HG03196 (cell line): ENCODE measurements around the gene UGT1A4.
"Not testable (repeated sequence)": the region's sequence is repeated elsewhere in the genome, so short reads cannot be mapped to it uniquely, and the experiment has no call there.

Experiments used
- ATAC-seq: cut with Tn5 transposase; IDR thresholded peaks from one replicate; pipeline ENCODE4 v1.9.1; 2021; ENCODE audit not compliant: unreplicated experiment

The UGT1A4 gene

GRCh38 chr2:233699424-233700027 lies 19.0 kb upstream of the UGT1A4 start:
- no peak for ATAC-seq

- no peak for ATAC-seq
Observed at GRCh38 chr2:233700028-233700635, 18.4 kb upstream of the UGT1A4 start.

DNA sequence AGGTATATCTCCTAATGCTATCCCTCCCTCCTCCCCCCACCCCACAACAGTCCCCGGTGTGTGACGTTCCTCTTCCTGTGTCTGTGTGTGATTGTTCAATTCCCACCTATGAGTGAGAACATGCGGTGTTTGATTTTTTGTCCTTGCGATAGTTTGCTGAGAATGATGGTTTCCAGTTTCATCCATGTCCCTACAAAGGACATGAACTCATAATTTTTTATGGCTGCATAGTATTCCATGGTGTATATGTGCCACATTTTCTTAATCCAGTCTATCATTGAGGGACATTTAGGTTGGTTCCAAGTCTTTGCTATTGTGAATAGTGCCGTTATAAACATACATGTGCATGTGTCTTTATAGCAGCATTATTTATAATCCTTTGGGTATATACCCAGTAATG lies 17.7 kb upstream of the UGT1A4 start:
- not testable (repeated sequence) for ATAC-seq

GRCh38 chr2:233702238-233702637 lies 16.3 kb upstream of the UGT1A4 start:
- no peak for ATAC-seq

DNA sequence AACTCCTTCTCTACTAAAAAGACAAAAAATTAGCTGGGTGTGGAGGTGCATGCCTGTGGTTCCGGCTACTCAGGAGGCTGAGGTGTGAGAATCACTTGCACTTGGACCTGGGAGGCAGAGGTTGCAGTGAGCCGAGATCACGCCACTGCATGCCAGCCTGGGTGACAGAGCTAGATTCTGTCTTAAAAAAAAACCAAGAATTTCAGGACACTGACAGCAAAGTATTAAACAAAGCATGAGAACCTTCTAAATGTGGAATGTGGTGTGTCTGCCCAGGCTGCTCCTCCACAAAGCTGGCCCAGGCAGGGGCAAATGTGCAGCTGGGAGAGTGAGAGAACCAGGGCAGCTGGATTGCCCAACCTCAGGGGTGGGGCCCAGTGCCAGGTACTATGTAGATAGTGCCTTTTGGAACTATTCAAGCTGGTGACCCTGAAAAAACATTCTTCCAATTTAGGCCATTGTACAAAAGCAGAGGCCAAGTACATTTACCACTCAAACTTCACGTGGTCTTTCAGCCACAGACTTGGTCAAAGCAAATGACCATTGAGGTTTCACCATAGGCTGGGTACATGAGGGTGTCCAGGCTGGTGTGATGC lies 12.5 kb upstream of the UGT1A4 start:
- ATAC-seq = no peak

GRCh38 chr2:233706720-233707119 lies 11.8 kb upstream of the UGT1A4 start:
- ATAC-seq = no peak

DNA sequence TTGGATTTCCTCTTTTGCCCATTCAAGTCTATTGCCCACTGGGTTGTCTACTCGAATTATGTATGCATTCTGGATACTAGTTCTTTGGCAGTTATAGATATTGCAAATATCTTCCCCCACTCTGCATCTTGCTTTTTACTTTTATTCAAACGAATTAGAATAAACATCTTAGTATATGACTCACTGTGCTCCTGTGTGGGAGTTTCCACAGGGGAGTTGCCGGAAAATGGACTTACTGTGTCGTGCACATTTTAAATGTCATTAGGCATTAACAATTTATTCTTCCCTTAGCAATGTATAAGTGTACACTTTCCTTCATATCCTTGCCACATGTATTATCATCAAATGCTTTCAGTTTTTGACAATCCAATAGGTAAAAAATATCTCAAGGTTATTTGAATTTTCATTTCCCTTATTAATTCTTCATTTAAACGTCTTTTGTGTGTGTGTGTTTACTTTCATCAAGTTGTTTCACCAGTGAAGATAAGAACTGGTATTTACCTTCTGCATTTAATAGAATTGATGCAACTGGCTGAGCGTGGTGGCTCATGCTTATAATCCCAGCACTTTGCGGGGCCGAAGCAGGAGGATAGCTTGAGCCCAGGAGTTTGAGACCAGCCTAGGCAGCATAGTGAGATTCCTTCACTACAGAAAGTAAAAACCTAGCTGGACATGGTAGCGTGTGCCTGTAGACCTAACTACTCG lies 10.4 kb upstream of the UGT1A4 start:
- no peak for ATAC-seq

DNA sequence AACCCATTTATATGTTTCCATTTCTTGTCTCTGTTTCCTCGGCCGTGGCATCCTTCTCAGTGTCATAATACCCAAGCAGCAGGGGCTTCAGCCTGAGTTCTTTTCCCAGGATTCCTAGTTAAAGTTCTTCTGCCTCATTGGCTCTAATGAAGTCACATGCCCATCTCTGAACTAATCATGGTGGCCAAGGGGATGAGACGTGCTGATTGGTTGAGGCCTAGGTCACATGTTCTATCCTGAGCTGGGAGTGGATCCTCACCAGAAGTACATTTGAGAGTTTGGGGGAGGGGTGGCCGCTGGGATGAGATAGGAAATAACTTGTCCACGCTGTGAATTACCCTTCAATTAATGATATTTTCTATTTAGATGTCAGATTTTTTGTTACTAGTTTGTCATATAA lies 9.6 kb upstream of the UGT1A4 start:
- ATAC-seq = no peak

- peak; percentile 61 for ATAC-seq
Observed at GRCh38 chr2:233711312-233712008, 7.1 kb upstream of the UGT1A4 start.

DNA sequence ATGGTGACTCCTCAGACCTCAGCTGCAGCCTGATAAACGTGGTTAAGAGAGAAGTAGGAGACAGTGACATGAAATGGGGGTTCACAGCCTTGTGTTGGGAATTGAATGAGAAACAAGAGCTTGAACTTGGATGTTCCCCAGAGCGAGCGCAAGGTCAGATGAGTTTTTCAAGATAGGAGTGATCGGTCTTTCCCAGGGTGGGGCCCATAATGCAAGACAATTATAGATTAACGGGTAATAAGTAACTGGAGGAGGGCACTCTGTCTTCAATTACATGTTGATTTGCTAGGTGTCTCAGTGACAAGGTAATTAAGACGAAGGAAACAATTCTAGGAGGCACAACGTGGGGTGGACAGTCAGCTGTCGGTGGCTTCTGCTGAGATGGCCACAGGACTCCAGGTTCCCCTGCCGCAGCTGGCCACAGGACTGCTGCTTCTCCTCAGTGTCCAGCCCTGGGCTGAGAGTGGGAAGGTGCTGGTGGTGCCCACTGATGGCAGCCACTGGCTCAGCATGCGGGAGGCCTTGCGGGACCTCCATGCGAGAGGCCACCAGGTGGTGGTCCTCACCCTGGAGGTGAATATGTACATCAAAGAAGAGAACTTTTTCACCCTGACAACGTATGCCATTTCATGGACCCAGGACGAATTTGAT lies 5.8 kb upstream of the UGT1A4 start, which contains the start of gene UGT1A5:
UGT1A5 (plus strand) TSS at position 297 of the 651 bp plus-strand sequence; CDS start at position 382, 85 bp downstream.
- ATAC-seq = no peak

- no peak for ATAC-seq
Observed at GRCh38 chr2:233713262-233713615, 5.3 kb upstream of the UGT1A4 start.

- ATAC-seq = no peak
Observed at GRCh38 chr2:233714121-233714520, 4.4 kb upstream of the UGT1A4 start.

GRCh38 chr2:233728723-233729301 lies 10.3 kb downstream of the UGT1A4 start, which contains the start of gene UGT1A3:
Gene UGT1A3, plus strand, starts transcription at chr2:233729042. Its CDS starts 85 bp downstream, at chr2:233729127.
- ATAC-seq = no peak

DNA sequence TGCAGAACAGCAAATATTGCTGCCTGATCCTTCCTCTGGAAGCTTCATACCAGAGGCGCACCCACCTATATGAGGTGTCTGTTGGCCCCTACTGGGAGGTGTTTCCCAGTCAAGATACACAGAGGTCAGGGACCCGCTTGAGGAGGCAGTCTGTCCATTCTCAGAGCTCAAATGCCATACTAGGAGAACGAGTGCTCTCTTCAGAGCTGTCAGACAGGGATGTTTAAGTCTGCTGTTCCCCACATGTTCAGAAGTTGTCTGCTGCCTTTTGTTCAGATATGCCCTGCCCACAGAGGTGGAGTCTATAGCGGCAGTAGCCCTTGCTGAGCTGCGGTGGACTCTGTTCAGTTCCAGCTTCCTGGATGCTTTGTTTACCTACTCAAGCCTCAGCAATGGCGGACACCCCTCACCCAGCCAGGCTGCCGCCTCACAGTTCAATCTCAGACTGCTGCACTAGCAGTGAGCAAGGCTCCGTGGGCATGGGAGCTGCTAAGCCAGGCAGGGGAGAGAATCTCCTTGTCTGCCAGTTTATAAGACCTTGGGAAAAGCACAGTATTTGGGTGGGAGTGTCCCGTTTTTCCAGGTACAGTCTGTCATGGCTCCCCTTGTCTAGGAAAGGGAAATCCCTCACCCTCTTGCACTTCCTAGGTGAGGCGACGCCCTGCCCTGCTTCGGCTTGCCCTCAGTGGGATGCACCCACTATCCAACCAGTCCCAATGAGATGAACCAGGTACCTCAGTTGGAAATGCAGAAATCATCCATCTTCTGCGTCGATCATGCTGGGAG lies 18.5 kb downstream of the UGT1A4 start:
- ATAC-seq = not testable (repeated sequence)

DNA sequence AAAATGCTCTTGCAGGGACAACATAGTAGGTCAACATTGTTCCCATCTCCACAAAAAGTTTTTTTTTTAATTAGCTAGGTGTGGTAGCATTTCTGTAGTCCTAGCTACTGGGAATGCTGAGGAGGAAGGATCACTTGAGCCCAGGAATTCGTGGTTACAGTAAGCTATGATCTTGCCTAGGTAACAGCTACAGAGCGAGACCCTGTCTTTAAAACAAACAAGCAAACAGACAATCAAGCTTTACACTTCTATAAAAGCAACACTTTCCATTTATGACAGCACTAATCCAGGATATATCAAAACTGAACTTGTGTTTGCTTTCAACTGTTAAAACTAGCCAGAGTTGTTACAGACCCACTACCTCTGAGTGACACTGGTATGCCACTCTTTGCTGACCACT lies 22.3 kb downstream of the UGT1A4 start:
- no peak for ATAC-seq

- no peak for ATAC-seq
Observed at GRCh38 chr2:233743464-233744259, 25.1 kb downstream of the UGT1A4 start.

- no peak for ATAC-seq
Observed at GRCh38 chr2:233745073-233745755, 26.7 kb downstream of the UGT1A4 start.

GRCh38 chr2:233745838-233746237 lies 27.3 kb downstream of the UGT1A4 start:
- ATAC-seq = not testable (repeated sequence)
